Right renal cortex interstitium (tissue), 3 donors: ENCODE measurements around the gene TMEM215. TPM values are rescaled to one million over a fixed set of nuclear protein-coding genes. Genes with fewer than 3 reads are reported as not detected.
"Not testable (repeated sequence)": the region's sequence is repeated elsewhere in the genome, so short reads cannot be mapped to it uniquely, and the experiment has no call there.

ENCODE experiments used
- DNase-seq, 3 donors: peaks; one replicate each; pipeline ENCODE4 v3.0.0-alpha.2; 2013; ENCODE audit warnings: low read depth in 3 of 3, low spot score in 2 of 3
- polyA plus RNA-seq, 3 donors: library from polyadenylated mRNA; unstranded; fragments of 120-200 nt; gene quantifications; one replicate each; pipeline ENCODE4 v1.2.1, GENCODE V29; 2013; ENCODE audit not compliant: insufficient read length in 3 of 3

TMEM215 gene
- under 1 TPM; 0.08 to 0.28 (median 0.22) TPM for polyA plus RNA-seq

GRCh38 chr9:32783168-32783891 lies at the start of gene TMEM215:
Gene TMEM215 (plus strand): TSS chr9:32783540. CDS start chr9:32784184, 644 bp downstream.
- peak; percentile 15 to 29 (median 20) for DNase-seq

DNA sequence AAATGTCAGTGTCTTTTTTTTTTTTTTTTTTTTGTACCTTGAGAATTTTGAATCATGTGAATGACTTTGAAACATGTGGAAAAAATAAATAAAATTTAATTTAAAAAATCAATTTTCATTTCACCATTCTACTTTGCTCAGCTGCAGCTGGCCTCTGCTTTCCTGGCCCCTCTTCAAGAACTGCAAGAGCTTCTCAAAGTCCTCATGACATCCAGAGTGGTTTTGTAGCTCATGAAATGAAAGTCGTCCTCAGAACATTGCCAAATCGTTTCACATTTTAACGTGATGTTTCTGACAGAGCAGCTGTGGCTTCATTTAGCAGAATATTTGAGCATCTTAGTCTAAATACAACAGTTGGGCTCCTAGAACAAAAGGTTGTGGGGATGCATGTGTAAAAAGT lies 47.9 kb upstream of the TMEM215 start:
- no peak for DNase-seq

DNA sequence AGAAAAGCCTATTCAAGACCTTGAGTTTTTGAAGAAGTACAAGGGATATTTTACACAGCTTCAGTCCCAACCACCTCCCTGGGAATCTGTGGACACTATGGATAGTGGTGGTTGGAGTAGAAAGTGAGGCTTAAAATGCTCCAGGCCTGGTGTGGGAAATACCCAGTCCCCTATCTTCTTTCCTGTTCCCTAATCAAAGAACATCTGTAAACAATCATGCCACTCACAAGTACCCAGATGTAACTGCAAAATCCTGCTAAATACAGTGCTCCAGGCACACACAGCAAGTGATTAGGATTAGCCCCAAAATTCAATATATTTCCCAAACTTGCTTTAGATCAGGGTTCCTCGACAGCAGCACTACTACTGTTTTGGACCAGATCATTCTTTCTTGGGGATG lies 46.0 kb upstream of the TMEM215 start:
- DNase-seq: no peak

GRCh38 chr9:32738501-32739172 lies 44.7 kb upstream of the TMEM215 start:
- DNase-seq: no peak

DNA sequence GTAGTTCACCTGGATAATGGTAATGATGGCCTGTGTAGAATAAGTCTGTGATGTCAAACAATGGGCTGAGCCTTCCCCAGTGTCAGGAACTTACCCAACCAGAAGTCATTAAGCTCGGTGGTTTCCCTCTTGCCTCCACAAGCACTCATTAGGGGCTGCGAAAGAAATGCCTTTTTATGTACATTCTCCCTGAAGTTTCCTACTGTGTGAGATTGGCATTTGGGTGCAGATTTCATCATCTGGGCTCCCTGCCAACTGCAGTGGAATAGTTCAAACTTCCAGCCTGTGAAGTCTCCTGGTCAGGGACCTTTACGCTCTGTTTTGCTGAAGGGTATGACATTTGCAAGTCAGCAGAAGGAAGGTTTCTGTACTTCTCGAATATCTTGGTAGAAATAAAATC lies 41.6 kb upstream of the TMEM215 start:
- peak in 1 of 3 donors; percentile 19 for DNase-seq

- DNase-seq: no peak
These were observed 41.0 kb upstream of the TMEM215 start for GRCh38 chr9:32742296-32742695.

DNA sequence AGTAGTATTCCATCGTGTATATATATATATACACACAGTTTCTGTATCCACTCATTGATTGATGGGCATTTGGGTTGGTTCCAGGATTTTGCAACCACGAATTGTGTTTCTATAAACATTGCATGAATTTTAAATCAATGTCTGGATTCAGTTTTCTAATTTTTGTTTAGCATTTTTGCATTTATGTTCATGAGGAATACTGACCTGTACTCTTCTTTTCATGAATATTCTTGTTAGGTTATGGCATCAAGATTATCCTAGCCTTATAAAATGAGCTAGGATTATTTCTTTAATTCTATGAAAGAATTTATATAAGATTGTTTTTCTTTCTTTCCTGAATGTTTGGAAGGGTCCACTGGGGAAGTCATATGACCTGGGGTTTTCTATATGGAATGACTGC lies 35.3 kb upstream of the TMEM215 start:
- DNase-seq: no peak

GRCh38 chr9:32755730-32756129 lies 27.6 kb upstream of the TMEM215 start:
- no peak for DNase-seq

GRCh38 chr9:32764139-32764538 lies 19.2 kb upstream of the TMEM215 start:
- no peak for DNase-seq

- DNase-seq: no peak
These were observed 8.1 kb upstream of the TMEM215 start for GRCh38 chr9:32775283-32775682.

- DNase-seq: no peak
These were observed 7.1 kb upstream of the TMEM215 start for GRCh38 chr9:32776201-32776600.

DNA sequence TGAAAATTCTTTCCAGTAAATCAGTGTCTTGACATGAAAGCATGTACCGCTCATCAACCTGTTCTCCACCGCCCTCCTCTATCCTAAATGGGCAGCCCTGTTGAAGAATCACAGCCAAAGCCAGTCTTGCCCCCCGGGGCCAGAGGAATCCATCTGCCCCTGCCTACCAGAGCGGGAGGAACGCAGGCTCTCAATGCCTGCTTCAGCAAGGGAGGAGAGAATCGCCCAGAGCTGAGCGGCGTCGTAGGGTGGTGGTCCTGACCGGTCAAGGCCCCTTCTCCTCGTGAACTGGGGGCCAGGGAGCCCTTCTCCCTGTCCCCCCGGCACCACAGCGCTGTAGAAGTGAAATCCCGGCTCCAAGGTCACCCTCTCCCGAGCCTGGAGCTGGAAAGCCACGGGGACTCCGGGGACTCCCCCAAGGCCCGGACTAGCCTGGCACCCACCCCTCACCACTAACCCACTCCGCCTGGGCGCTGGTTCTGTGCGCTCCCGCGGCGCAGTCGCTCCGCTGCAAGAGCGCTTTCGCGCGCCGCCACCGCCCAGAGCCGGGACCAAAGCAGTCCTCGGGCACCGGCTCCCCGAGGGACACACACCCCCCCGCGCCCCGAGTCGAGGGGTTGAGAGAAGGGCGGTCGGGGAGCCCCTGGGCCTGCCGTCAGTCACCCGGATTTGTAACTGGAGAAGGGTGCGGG lies 718 bp upstream of the TMEM215 start:
- DNase-seq: no peak

DNA sequence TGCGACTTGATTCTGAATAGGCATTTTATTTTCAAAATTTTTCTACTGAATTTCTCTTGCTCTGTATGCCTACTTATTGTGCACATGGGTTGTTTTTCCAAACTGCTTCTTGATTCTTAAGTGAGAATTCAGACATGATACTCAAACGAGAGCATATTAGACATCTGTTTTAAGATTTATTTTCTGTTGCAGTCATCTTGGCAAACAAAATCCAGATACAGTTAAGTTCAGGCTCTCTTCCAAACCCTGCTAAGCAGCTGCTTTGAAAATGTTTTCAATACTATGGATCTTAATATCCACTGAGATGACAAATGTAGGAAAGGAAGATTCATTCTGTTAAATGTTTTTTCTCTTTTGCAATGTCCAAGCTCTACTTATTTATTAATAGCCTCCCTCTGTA lies 4.5 kb downstream of the TMEM215 start:
- DNase-seq: no peak

GRCh38 chr9:32796015-32796414 lies 12.7 kb downstream of the TMEM215 start:
- DNase-seq: not testable (repeated sequence)

GRCh38 chr9:32801530-32801929 lies 18.2 kb downstream of the TMEM215 start:
- DNase-seq: no peak

DNA sequence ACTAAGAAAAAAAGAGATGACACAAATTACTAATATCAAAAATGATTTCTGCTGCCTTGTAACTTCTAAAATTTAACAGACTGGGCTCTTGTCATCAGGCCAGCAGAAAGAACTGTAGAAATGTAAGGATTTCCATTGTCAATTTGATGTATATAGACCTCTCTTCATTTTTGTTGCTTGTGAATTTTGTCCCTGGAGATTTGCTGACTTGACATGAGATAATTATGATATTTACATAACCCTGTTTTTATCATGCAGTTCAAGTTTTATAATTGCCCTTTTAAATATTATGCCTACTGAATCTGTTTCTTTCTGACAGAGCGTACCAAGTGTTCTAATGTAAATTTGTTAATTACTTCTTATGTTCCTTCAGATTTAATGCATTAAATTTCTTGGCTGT lies 23.9 kb downstream of the TMEM215 start:
- no peak for DNase-seq

DNA sequence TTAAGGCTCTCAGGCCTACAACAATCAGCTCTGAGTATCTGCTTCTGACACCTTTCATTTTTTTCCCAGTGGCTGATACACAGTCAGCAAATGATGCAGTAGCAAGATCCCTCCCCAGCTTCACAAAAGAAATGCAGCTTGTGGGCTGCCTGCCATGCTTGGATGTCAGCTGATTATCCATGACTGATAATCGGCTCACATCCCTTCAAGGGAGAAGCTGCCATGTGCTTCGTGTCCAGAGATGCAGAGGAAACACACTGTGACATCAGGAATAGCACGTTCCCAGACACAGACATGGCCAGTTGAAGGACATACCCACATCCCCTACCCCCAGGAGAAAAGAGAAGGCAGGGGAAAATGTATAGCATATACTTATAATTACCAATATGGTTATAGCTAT lies 27.9 kb downstream of the TMEM215 start:
- DNase-seq: no peak

- DNase-seq: no peak
These were observed 37.0 kb downstream of the TMEM215 start for GRCh38 chr9:32820322-32820721.

DNA sequence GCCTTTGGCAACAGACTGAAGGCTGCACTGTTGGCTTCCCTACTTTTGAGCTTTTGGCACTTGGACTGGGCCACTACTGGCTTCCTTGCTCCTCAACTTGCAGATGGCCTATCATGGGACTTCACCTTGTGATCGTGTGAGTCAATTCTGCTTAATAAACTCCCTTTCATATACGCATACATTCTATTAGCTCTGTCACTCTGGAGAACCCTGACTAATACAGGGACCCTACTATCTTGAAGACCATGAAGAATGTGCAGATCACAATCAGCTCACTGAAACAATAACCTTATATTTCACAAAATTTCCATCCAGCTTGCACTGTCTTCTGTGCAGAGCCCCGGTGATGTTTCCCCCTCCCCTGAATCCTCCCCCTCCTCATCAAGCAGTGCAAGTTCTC lies 39.8 kb downstream of the TMEM215 start:
- DNase-seq: no peak

- no peak for DNase-seq
These were observed 40.2 kb downstream of the TMEM215 start for GRCh38 chr9:32823551-32823950.

- no peak for DNase-seq
These were observed 41.9 kb downstream of the TMEM215 start for GRCh38 chr9:32825203-32825602.

GRCh38 chr9:32828861-32829260 lies 45.5 kb downstream of the TMEM215 start:
- no peak for DNase-seq
